Activated T-helper 1 cell treated with Interleukin-2 at 50 U/mL for 16 hours (primary cell): Measurements from ENCODE around the gene GRIN3A.
"Not testable (repeated sequence)": the region's sequence is repeated elsewhere in the genome, so short reads cannot be mapped to it uniquely, and the experiment has no call there.

Experiments used
- DNase-seq: peaks from one replicate; pipeline ENCODE4 v3.0.0-alpha.2; 2020; ENCODE audit warnings: low read depth

The GRIN3A gene

DNA sequence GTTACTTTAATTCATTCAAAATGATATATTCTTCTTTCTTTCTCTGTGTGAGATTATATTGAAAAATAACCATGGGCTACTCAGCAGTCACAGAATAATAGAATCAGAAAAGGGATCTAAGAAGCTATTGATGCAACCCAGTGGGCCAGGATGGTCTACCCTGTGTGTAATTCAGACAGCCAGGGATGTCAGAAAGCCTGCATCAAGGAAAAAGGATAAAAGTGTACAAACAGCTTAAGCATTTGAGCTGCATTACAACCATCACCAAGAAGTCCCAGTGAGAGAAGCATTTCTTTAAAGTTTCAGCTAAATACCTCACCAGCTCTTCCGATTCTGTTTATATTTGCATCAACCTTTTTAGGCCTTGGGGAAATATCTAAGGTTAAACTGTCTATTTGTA lies 105.8 kb downstream of the GRIN3A start:
- no peak for DNase-seq

DNA sequence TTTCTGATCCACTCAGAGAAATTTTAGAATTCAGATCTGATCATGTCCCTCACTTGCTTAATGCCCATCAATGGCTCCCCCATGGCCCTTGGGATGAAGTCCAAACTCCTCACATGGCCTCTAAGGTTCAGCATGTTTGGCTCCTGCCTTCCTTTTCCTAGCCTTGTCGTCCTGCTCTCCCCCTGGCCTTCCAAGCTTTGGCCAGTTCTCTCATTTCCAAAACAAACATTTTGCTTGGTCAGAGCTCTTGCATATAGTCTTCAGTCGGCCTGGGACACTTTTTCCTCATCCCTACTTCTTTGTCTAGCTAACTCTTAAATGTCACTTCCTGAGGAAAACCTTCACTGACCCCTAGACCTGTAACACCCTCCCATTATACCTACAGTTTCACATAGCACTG lies 106.6 kb downstream of the GRIN3A start:
- no peak for DNase-seq

- DNase-seq, result no peak
These were observed 108.8 kb downstream of the GRIN3A start for GRCh38 chr9:101629636-101630035.

DNA sequence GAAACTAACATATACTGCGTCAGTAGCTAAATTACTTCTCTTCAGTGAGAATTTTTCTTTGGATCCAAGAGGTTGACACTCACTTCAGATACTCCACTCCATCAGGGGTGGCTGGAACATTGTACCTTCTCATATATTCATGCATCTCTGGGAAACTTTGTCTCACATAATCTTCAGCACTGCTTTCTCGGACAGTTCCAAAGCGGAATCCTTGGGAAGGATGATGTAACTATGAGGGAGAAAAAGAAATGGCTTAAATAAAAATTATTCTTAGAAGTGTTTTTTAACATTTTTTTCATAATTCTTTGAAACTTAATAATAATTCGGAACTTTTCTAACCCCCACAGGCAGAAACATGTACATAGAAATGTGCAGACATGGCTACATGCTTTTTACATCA lies 110.3 kb downstream of the GRIN3A start:
- no peak for DNase-seq

GRCh38 chr9:101626295-101626694 lies 112.2 kb downstream of the GRIN3A start:
- no peak for DNase-seq

DNA sequence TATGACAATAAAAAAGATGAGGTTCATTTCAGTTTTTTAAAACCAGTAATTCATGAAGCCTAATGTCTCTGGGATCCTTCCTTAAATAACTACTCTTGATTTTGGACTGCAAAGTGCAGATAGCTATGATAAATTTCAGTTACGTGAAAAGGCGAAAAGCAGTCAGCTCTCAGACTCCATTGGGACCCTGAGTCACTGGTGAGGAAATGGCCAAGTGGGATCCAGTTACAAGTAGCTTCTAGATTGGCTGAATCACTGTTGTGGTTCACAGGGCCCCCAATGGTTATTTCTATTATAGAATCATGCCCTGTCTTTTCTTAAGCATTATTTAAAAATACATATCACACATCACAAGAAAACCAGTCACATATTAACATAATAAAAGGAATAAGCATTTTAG lies 112.6 kb downstream of the GRIN3A start:
- DNase-seq, result no peak

DNA sequence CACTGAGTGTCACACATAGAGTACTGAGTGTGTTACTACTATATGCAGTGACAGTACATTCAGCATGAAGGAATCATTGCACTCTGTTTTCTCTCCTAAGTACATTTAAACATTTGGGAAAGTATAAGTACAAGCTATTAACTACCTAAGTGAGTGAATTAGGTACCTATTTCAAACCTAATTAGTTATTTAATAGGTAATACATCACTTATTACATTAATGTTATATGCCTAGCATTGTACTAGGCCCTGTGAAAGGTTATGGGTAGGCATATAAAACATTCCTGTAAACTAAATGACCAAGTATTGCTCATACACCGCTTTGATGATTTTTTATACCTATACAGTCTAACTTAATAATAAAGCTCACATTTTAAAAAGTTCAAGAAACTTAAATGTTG lies 118.0 kb downstream of the GRIN3A start:
- DNase-seq, result no peak

GRCh38 chr9:101618698-101619097 lies 119.7 kb downstream of the GRIN3A start:
- no peak for DNase-seq

DNA sequence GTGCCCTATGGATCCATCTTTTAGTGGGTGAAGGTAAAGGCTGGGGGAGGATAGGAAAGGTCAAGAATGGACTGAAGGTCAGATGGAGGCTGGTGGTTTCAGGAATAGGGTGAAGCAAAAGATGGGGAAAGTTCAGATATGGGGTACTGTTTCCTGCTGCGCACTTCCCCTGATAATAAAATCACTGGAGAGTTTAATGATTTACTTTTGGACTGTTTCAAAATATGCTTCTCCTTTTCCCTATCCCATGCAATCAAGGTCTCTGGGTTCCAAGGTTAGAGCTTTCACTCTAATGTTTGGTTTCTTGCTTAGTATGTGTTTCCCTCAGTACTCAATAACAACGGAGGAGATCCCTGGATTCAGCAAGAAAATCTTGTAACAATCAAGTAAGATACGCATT lies 132.9 kb downstream of the GRIN3A start:
- no peak for DNase-seq

- DNase-seq, result no peak
These were observed 134.2 kb downstream of the GRIN3A start for GRCh38 chr9:101604296-101604695.

DNA sequence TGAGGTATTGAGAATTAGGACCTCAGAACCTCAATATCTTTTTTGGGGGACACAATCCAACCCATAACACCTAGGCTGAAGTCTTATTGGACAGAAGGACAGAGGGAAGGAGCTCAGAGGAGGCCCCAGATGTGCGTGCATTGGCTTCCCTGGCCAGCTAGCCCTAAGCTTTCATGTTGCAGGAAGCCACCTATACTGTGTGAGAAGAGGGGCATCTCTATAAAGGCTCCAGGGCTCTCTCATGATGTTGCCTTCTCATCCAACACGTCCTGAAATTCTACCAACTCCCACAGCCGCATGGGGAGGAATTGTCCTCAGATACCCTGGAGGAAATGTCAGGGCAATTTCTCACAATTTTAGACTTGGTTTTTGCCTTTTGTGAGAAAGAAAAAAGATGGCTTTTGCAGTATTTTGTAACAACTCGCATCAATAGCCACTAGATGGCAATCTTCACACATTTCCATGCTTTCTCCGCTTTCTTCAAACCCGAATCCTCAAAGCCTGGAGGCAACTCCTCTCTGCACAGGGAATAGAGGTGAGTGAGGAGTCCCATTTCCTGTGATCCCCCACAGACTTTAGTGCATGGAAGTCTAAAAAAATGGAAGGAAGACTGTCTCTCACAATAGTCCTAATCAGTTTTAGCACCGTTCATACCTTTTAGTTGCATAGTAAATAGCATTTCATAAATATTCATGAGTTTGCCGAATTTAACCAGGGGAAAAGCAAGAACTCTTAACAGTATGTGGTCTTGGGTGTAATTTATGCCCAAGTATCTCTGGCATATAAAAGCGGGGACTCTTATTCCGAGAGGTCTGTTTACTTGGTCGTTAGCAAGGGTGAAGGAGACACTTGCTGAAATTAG lies 136.3 kb downstream of the GRIN3A start:
- DNase-seq, result no peak

GRCh38 chr9:101594796-101595195 lies 143.7 kb downstream of the GRIN3A start, which contains the start of gene PPP3R2:
Gene PPP3R2 (minus strand): TSS chr9:101594969. CDS start chr9:101594921, 48 bp downstream.
- DNase-seq, result no peak

DNA sequence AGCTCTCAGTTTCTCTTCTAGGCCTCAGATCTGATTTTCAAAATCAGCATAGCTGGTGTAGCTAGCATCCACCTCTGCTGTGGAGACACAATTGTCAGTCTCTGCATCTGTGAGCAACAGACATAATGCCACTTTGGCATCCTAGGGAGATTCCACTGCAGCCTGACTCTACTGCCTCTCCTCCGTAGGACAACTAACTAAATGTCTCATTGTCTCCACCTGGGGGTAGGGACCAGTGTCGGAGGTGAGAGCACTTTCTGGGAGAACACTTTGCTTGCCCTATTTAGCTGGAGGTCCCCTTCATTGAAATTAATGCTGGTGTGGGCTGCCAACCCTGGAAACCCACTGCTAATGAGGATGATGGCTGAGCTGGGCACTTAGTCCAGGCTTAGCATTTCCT lies 145.1 kb downstream of the GRIN3A start:
- DNase-seq, result no peak

- DNase-seq, result no peak
These were observed 145.7 kb downstream of the GRIN3A start for GRCh38 chr9:101592788-101593187.

DNA sequence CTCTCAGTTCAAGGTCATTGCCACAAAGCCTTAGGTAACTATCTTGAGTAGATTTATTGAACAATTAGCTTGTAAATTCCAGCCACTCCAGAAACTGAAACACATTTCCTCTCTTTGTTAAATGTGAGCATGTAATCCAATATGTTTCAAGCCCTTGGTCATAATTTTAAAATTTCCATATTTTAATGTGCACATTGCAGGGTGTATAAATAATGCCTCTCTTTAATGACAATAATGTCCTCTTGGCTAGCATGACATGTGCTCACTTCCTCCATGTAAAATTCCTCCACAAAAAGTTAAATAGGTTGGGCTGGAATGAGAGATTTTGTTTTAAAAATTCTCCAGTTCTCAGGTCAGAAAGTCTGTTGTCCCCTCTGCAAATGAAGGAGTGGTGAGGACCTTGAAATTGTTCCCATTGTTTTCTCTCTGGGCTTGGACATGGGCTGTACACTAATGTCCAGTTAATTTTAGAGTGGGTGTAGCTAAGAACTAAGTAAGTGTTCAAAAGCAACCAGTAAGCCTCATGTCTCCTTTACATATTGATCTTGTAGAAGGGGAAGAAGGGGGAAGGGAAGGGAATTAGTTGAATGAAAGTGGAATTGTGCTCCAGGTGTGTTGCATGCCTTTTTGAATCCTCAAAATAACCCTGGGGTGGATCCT lies 146.5 kb downstream of the GRIN3A start:
- DNase-seq, result no peak

DNA sequence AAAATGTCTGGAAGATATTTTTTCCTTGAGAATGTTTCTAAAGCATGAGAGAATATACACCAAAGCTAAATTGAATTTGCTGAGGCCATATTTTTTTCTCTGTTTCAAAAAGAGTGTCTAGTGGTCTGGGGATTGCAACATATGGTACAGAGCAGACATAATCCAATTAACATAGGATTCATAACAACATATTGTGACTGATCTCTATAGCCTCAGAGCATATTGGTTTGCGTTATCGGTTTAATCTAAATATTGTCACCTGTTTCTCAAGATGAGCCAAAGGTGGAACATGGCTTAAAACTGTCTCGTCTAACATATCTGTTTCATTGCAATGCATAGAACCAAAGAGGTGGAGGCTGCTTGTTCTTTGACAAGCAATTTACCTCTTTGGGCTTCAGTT lies 147.5 kb downstream of the GRIN3A start:
- DNase-seq, result no peak

DNA sequence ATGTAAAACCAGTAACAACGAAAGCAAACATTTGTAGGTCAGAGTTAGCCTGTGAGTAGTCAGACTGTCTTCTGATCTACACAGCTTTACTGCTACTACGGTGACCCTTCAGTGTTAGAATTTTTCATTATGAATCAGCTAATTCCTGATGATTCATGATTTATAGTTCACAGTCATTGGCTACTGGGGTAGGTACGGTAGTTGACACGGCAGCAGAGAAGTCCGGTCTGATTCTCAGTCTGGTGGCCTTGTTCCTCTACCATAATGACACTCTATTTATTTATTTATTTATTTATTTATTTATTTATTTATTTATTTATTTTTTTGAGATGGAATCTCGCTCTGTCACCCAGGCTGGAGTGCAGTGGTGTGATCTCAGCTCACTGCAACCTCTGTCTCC lies 148.4 kb downstream of the GRIN3A start:
- DNase-seq, result not testable (repeated sequence)

DNA sequence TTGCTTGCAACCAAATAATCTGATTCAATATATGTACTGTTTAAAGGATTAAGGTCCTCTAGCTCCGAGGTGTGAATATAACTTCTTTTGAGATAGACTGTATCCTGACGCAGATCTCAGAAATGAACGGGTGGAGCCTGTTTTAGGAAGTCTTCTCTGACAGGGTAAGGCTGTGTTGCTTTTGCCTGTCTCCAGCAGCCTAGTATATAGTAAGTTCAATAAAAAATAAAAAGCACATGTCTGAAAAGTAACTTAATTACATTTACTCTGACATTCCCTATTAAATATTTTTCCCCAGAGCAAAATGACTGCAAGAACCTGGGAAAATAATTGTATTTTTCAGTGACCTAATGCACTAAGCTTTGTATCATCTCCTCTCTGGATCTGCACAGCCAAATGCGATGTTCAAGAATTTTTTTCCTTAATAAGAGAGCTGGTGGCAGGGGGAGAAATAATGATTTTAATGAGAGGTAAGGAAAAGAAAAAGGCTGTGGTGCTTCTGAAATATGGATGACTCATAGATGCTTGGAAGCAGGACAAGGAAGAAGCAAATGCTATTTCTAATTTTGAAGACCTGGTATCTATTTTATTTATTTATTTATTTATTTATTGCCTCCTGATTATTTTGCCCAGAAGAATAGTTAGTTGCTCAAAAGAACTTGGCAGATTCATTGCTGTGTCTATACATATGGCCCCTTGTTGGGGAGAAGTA lies 151.0 kb downstream of the GRIN3A start:
- DNase-seq, result no peak

- DNase-seq, result no peak
These were observed 151.8 kb downstream of the GRIN3A start for GRCh38 chr9:101586651-101587050.

DNA sequence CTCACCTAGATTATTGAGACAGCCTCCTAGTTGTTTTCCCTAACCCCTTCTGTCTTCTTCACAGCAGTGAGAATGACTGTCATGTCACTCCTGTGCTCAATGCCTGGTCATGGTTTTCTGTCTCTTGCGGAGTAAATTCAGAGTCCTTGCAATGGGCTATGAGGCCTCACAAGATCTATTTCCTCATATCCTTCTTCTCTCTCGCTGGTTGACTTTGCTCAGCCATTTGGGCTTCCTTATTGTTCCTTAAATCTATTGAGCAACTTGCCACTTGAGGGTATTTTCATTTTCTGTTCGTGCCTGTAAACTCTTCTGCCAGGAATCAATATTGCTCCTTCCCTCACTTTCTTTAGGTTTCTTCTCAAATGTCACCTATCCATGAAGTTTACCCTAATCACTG lies 152.7 kb downstream of the GRIN3A start:
- DNase-seq, result no peak

- DNase-seq, result no peak
These were observed 155.9 kb downstream of the GRIN3A start for GRCh38 chr9:101582553-101582952.

- no peak for DNase-seq
These were observed 158.5 kb downstream of the GRIN3A start for GRCh38 chr9:101579711-101580545.
